GM19455 (cell line): ENCODE data around the gene GFPT1.

ENCODE experiments used
- ATAC-seq: cut with Tn5 transposase; IDR thresholded peaks from one replicate; pipeline ENCODE4 v1.9.1; 2021; ENCODE audit not compliant: unreplicated experiment

The GFPT1 gene

GRCh38 chr2:69292256-69292655, 94.8 kb downstream of the GFPT1 start:
- ATAC-seq, result no peak

GRCh38 chr2:69291721-69292120, 95.3 kb downstream of the GFPT1 start:
- ATAC-seq, result no peak

GRCh38 chr2:69291004-69291650, 95.9 kb downstream of the GFPT1 start:
- ATAC-seq, result no peak

- ATAC-seq, result no peak
Observed at GRCh38 chr2:69288429-69288828, 98.6 kb downstream of the GFPT1 start.

- no peak for ATAC-seq
Observed at GRCh38 chr2:69287544-69287943, 99.5 kb downstream of the GFPT1 start.

- ATAC-seq, result no peak
Observed at GRCh38 chr2:69285379-69285894, 101.6 kb downstream of the GFPT1 start.

- no peak for ATAC-seq
Observed at GRCh38 chr2:69280796-69281412, 106.1 kb downstream of the GFPT1 start.

- no peak for ATAC-seq
Observed at GRCh38 chr2:69279931-69280681, 106.9 kb downstream of the GFPT1 start.

GRCh38 chr2:69279211-69279610, 107.8 kb downstream of the GFPT1 start:
- no peak for ATAC-seq

- ATAC-seq, result no peak
Observed at GRCh38 chr2:69278366-69278765, 108.7 kb downstream of the GFPT1 start.

- ATAC-seq, result no peak
Observed at GRCh38 chr2:69275490-69275889, 111.5 kb downstream of the GFPT1 start.

- no peak for ATAC-seq
Observed at GRCh38 chr2:69272803-69273471, 114.1 kb downstream of the GFPT1 start.

GRCh38 chr2:69271831-69272257, 115.2 kb downstream of the GFPT1 start:
- ATAC-seq, result no peak
